Neural cell (in vitro differentiated cells): ENCODE measurements around the gene FAM241A. TPM values are rescaled to one million over a fixed set of nuclear protein-coding genes. Genes with fewer than 3 reads are reported as not detected.

Experiments
- H2AFZ ChIP-seq: fragments of 200-600, 300-800 bp; sonication (generic), shearing (Covaris generic); 2 replicates; pipeline ENCODE4 v1.6.0; 2014; ENCODE audit warnings: low read depth, mild to moderate bottlenecking, antibody characterized with exemption, low read length, moderate library complexity
- H3F3A ChIP-seq: fragments of 200-600 bp; shearing (Covaris generic); 2 replicates; pipeline ENCODE4 v1.6.1; 2016; ENCODE audit warnings: mild to moderate bottlenecking, moderate library complexity, mixed read lengths, antibody characterized with exemption, low read length; ENCODE audit not compliant: insufficient read depth, poor library complexity, severe bottlenecking
- H3K27ac ChIP-seq: fragments of 200-600, 300-800 bp; sonication (generic), shearing (Covaris generic); 2 replicates; pipeline ENCODE4 v1.5.1; 2014; ENCODE audit warnings: mild to moderate bottlenecking, low read length, moderate library complexity
- H3K27me3 ChIP-seq: fragments of 300-800, 200-600 bp; sonication (generic), shearing (Covaris generic); 2 replicates; pipeline ENCODE4 v1.6.0; 2014; ENCODE audit warnings: mild to moderate bottlenecking, low read depth, low read length, moderate library complexity; ENCODE audit not compliant: insufficient read depth
- H3K36me3 ChIP-seq: fragments of 300-800, 200-600 bp; sonication (generic), shearing (Covaris generic); 2 replicates; pipeline ENCODE4 v1.5.1; 2014; ENCODE audit warnings: mild to moderate bottlenecking, antibody characterized with exemption, low read length, moderate library complexity; ENCODE audit not compliant: insufficient read depth
- H3K4me2 ChIP-seq: fragments of 300-800, 200-600 bp; sonication (generic), shearing (Covaris generic); 2 replicates; pipeline ENCODE4 v1.6.0; 2014; ENCODE audit warnings: mild to moderate bottlenecking, low read length
- H3K4me3 ChIP-seq: fragments of 300-800, 200-600 bp; sonication (generic), shearing (Covaris generic); 2 replicates; pipeline ENCODE4 v1.5.1; 2014; ENCODE audit warnings: mild to moderate bottlenecking, low read length, moderate library complexity
- H3K79me2 ChIP-seq: fragments of 200-600 bp; shearing (Covaris generic); replicated peaks from 2 replicates; pipeline ENCODE4 v1.6.0; 2014; ENCODE audit warnings: mild to moderate bottlenecking, low read length, moderate library complexity; ENCODE audit not compliant: insufficient read depth
- H3K9ac ChIP-seq: fragments of 300-800, 200-600 bp; sonication (generic), shearing (Covaris generic); 2 replicates; pipeline ENCODE4 v1.6.1; 2016; ENCODE audit warnings: mild to moderate bottlenecking, low read length, mixed read lengths
- H3K9me2 ChIP-seq: fragments of 200-600 bp; shearing (Covaris generic); 2 replicates; pipeline ENCODE4 v1.6.1; 2016; ENCODE audit warnings: mild to moderate bottlenecking, low read length, mixed read lengths; ENCODE audit not compliant: insufficient read depth
- H3K9me3 ChIP-seq: fragments of 200-600, 300-800 bp; sonication (generic), shearing (Covaris generic); 2 replicates; pipeline ENCODE4 v1.6.1; 2016; ENCODE audit warnings: mild to moderate bottlenecking, mixed run types, low read length, moderate library complexity, mixed read lengths
- H4K20me1 ChIP-seq: fragments of 200-600 bp; shearing (Covaris generic); 2 replicates; pipeline ENCODE4 v1.6.1; 2016; ENCODE audit warnings: mild to moderate bottlenecking, mixed run types; ENCODE audit not compliant: insufficient read depth
- CTCF ChIP-seq: fragments of 450-650 bp; IDR thresholded peaks from 2 replicates; pipeline ENCODE4 v1.5.1; 2014; ENCODE audit warnings: antibody characterized with exemption, mild to moderate bottlenecking, moderate library complexity; ENCODE audit not compliant: poor library complexity, severe bottlenecking
- EP300 ChIP-seq: fragments of 450-650 bp; conservative IDR thresholded peaks from 2 replicates; pipeline ENCODE4 v1.6.1; 2014; ENCODE audit warnings: antibody characterized with exemption, mild to moderate bottlenecking, moderate library complexity; ENCODE audit not compliant: poor library complexity, severe bottlenecking
- EZH2 ChIP-seq: fragments of 200-600, 300-800 bp; shearing (Covaris generic), sonication (generic); IDR thresholded peaks from 2 replicates; pipeline ENCODE4 v1.6.1; 2014; ENCODE audit warnings: antibody characterized with exemption, low read length, borderline replicate concordance, mild to moderate bottlenecking; ENCODE audit not compliant: insufficient read depth, poor library complexity, severe bottlenecking
- MXI1 ChIP-seq: fragments of 450-650 bp; conservative IDR thresholded peaks from 2 replicates; pipeline ENCODE4 v1.6.1; 2014; ENCODE audit warnings: antibody characterized with exemption, mild to moderate bottlenecking; ENCODE audit not compliant: poor library complexity, severe bottlenecking
- POLR2AphosphoS5 ChIP-seq: IDR thresholded peaks from 2 replicates; pipeline ENCODE4 v1.6.1; 2012
- RAD21 ChIP-seq: fragments of 450-650 bp; conservative IDR thresholded peaks from 2 replicates; pipeline ENCODE4 v1.6.1; 2014; ENCODE audit warnings: antibody characterized with exemption, mild to moderate bottlenecking, moderate library complexity
- REST ChIP-seq: IDR thresholded peaks from 2 replicates; pipeline ENCODE4 v1.6.1; 2012; ENCODE audit warnings: borderline replicate concordance
- SMC3 ChIP-seq: fragments of 450-650 bp; conservative IDR thresholded peaks from 2 replicates; pipeline ENCODE4 v1.6.1; 2014; ENCODE audit warnings: antibody characterized with exemption, mild to moderate bottlenecking, moderate library complexity; ENCODE audit not compliant: poor library complexity
- TAF1 ChIP-seq: IDR thresholded peaks from 2 replicates; pipeline ENCODE4 v1.6.1; 2012; ENCODE audit warnings: low read depth
- polyA plus RNA-seq: library from polyadenylated mRNA; depleted of rRNA; stranded (reverse); fragments of >200 nt; gene quantifications from 2 replicates; pipeline ENCODE4 v1.2.3, GENCODE V29; 2014

Gene FAM241A
- polyA plus RNA-seq, 1 donor from 2014 or later = 0.59 TPM

DNA sequence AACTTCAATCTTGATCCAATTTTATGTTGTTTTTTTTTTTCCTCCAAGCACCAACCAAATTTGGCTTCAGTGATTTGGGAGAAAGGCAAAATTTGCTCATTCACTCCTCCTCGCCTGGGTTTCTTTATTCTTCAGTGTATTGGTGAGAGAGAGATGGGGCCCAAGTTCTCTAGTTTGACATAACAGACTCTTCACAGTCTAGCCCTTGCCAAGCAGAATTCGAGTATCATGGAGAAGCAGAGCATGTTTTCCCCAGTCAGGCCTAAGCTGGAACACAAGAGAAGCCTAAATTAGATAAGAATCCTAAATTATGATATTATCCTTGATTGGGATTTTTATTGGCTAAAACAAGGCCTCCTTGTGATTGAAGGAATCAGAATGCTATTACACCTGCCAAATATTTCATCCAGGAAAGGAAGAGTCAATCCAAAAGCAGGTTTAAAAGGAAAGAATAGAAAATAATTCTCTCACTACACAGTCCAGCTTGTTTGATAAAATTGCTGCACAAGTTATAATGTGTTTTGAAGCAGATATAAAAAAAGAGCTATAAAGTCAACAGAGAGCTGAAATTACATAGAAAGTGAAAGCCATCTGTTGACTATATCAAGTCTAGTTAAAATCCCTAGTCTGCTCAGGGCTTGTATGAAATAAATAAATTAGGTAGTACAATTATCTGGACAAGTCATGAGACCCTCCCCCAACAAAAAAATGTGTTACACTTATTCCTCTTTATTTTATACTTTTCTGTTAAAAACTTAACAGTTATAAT, 39.9 kb upstream of the FAM241A start:
- Histone ChIP-seq H3K36me3 (no peaks in the 10 kb centered on the region), H4K20me1 (no peaks in the 10 kb centered on the region), H3K79me2 (no peaks in the 10 kb centered on the region), H3K27ac (no peak overlapping the region), H3K9ac (no peak overlapping the region), H3K4me2 (no peak overlapping the region), H3K4me3 (no peak overlapping the region), H3F3A (no peaks in the 10 kb centered on the region), H3K9me3 (no peaks in the 10 kb centered on the region), H3K27me3 (no peaks in the 10 kb centered on the region), H3K9me2 (no peaks in the 10 kb centered on the region), H2AFZ (no peak overlapping the region)
- TF ChIP-seq CTCF (no peak), TAF1 (no peak), SMC3 (no peak), MXI1 (no peak), RAD21 (no peak), REST (no peak), EP300 (no peak), POLR2AphosphoS5 (no peak), EZH2 (no peak)

DNA sequence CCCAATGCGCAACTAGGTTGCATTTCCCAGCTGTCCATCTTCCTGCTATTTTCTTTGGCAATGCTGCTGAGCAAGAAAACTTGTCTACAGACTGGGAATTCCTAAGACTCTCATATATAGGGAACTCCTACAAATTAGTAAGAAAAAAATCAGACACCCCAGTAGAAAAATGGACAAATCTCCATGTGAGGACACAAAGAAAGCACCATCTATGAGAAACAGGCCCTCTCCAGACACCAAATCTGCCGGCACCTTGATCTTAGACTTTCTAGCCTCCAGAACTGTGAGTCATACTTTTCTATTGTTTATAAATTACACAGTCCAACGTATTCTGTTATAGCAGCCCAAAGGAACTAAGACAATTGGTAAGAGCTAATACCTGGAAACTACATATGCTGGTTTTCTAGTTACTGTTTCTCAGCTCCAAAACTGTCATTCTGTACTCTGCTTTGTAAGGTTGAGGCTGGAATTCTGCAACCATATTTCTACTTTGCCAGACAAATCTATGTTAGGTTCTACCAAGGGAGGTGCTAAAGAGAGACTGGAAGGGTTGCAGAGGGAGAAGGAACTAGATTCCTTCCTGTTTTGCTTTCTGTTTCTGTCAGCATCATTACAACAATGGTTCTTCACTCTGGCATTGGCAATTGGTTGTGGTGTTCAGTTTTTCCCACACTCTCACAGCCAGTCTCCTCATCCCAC, 35.7 kb upstream of the FAM241A start:
- Histone ChIP-seq H3K79me2 (no peaks in the 10 kb centered on the region), H2AFZ (no peak overlapping the region), H3F3A (no peaks in the 10 kb centered on the region), H3K9me2 (no peaks in the 10 kb centered on the region), H4K20me1 (no peaks in the 10 kb centered on the region), H3K4me2 (no peak overlapping the region), H3K9ac (no peak overlapping the region), H3K36me3 (no peaks in the 10 kb centered on the region), H3K27me3 (no peaks in the 10 kb centered on the region), H3K9me3 (no peaks in the 10 kb centered on the region), H3K27ac (no peak overlapping the region), H3K4me3 (no peak overlapping the region)
- TF ChIP-seq EP300 (no peak), EZH2 (no peak), SMC3 (no peak), RAD21 (no peak), CTCF (no peak), POLR2AphosphoS5 (no peak), MXI1 (no peak), TAF1 (no peak), REST (no peak)
